ENCODE results near the gene PLXDC2.

- TF ChIP-seq CTCF (IDR thresholded peaks at IDR 0.05) (no peak), E2F6 (IDR thresholded peaks at IDR 0.05; ENCODE audit: borderline replicate concordance, low read depth) (no peak), USF2 (IDR thresholded peaks at IDR 0.05) (no peak), CHD2 (IDR thresholded peaks at IDR 0.05; ENCODE audit: low read length, partially characterized antibody) (no peak), ESRRA (IDR thresholded peaks at IDR 0.05; ENCODE audit: borderline replicate concordance, low read length) (no peak), NR3C1 (IDR thresholded peaks at IDR 0.05) (no peak), REST (IDR thresholded peaks at IDR 0.05) (no peak), MAFK (IDR thresholded peaks at IDR 0.05; ENCODE audit: partially characterized antibody) (no peak), POLR2A (IDR thresholded peaks at IDR 0.05; ENCODE audit: low read length) (no peak), BHLHE40 (IDR thresholded peaks at IDR 0.05; ENCODE audit: low read depth, low read length) (no peak), POLR2AphosphoS2 (conservative IDR thresholded peaks at IDR 0.05; ENCODE audit: low read length) (no peak), PBX3 (IDR thresholded peaks at IDR 0.05) (no peak)
Measured at GRCh38 chr10:19778996-19779395, 37.2 kb upstream of the PLXDC2 start.

All from A549 (cell line).